Endothelial cell of umbilical vein (primary cell): Measurements from ENCODE around the gene FAM227B. TPM values are rescaled to one million over a fixed set of nuclear protein-coding genes. Genes with fewer than 3 reads are reported as not detected.

Source experiments
- BruUV-seq: library from RNA; stranded (reverse); fragments of 400-500 nt; replicated peaks from 2 replicates; lab custom pipeline; 2021; lab: Mats Ljungman, UMichigan
- CTCF ChIA-PET: fragments of 300-600, 350-600 bp; sonication (Branson Sonifier 250); formaldehyde crosslinking; loops from one replicate; lab custom pipeline; 2021; ENCODE audit warnings: antibody characterized with exemption, inconsistent platforms; lab: Charles Lee
- POLR2A ChIA-PET: fragments of 300-600, 350-600 bp; sonication (Branson Sonifier 250); formaldehyde crosslinking; loops from one replicate; lab custom pipeline; 2021; ENCODE audit warnings: antibody characterized with exemption, inconsistent platforms; lab: Charles Lee
- DNase-seq: peaks from one replicate; pipeline ENCODE4 v3.0.0-alpha.2; 2011; ENCODE audit warnings: low read depth, low spot score
- FAIRE-seq: peaks from 2 replicates; lab custom pipeline; 2011; peaks lifted over from hg19 to GRCh38; lab: Jason Lieb, UNC
- H2AFZ ChIP-seq: 2 replicates; pipeline ENCODE4 v1.6.0; 2012; ENCODE audit warnings: low read depth, low read length, control low read depth, inconsistent platforms
- H3K27ac ChIP-seq: 2 replicates; pipeline ENCODE4 v1.5.1; 2011; ENCODE audit warnings: low read depth, mild to moderate bottlenecking, control low read depth, low read length, moderate library complexity; ENCODE audit not compliant: insufficient read depth
- H3K27me3 ChIP-seq, 2 experiments: 2 replicates each; pipeline versions ENCODE4 v1.6.0 to v1.6.1; 2011; ENCODE audit warnings: low read length in 2 of 2, mixed read lengths in 1 of 2; ENCODE audit not compliant: control insufficient read depth in 2 of 2, insufficient read depth in 2 of 2
- H3K36me3 ChIP-seq, 2 experiments: 2 replicates in 1 of 2; 3 replicates in 1 of 2; pipeline ENCODE4 v1.5.1; 2011; ENCODE audit warnings: low read length in 2 of 2, mild to moderate bottlenecking in 1 of 2, moderate library complexity in 1 of 2; ENCODE audit not compliant: control insufficient read depth in 2 of 2, insufficient read depth in 2 of 2; ENCODE audit errors: extremely low read depth in 1 of 2
- H3K4me1 ChIP-seq: 3 replicates; pipeline ENCODE4 v1.5.1; 2011; ENCODE audit warnings: mild to moderate bottlenecking, low read length; ENCODE audit not compliant: control insufficient read depth, insufficient read depth; ENCODE audit errors: extremely low read depth
- H3K4me2 ChIP-seq: 2 replicates; pipeline ENCODE4 v1.6.1; 2011; ENCODE audit warnings: low read length, control low read depth, mixed read lengths; ENCODE audit not compliant: insufficient read depth
- H3K4me3 ChIP-seq, 3 experiments: fragments of 200-600 bp in 1 of 3; sonication (generic), shearing (Covaris generic) in 1 of 3; replicated peaks in 1 of 3; 2 replicates each; pipeline ENCODE4 v1.5.1; 2011 to 2016; ENCODE audit warnings: control low read depth in 3 of 3, low read length in 3 of 3, mild to moderate bottlenecking in 2 of 3, inconsistent platforms in 1 of 3, low read depth in 1 of 3, moderate library complexity in 1 of 3; ENCODE audit not compliant: insufficient read depth in 1 of 3
- H3K79me2 ChIP-seq: 2 replicates; pipeline ENCODE4 v1.6.0; 2012; ENCODE audit warnings: low read length, inconsistent platforms; ENCODE audit not compliant: control insufficient read depth, insufficient read depth
- H3K9ac ChIP-seq: replicated peaks from 2 replicates; pipeline ENCODE3; 2011; ENCODE audit warnings: low read length, control low read depth; ENCODE audit not compliant: insufficient read depth; ENCODE audit errors: extremely low read depth
- H3K9me1 ChIP-seq: replicated peaks from 3 replicates; pipeline ENCODE4 v1.6.0; 2011; ENCODE audit warnings: mild to moderate bottlenecking, low read length; ENCODE audit not compliant: control insufficient read depth, insufficient read depth; ENCODE audit errors: extremely low read depth
- H3K9me3 ChIP-seq: replicated peaks from 2 replicates; pipeline ENCODE4 v1.5.1; 2012; ENCODE audit warnings: low read length, inconsistent platforms; ENCODE audit not compliant: control insufficient read depth, insufficient read depth
- H4K20me1 ChIP-seq: replicated peaks from 2 replicates; pipeline ENCODE3; 2011; ENCODE audit warnings: mild to moderate bottlenecking, low read length; ENCODE audit not compliant: control insufficient read depth, insufficient read depth; ENCODE audit errors: extremely low read depth
- EZH2 ChIP-seq: IDR thresholded peaks from 2 replicates; pipeline ENCODE4 v1.6.1; 2012; ENCODE audit warnings: borderline replicate concordance, low read depth, mild to moderate bottlenecking, moderate library complexity, low read length, inconsistent platforms; ENCODE audit not compliant: severe bottlenecking
- FOS ChIP-seq: IDR thresholded peaks from 2 replicates; pipeline ENCODE4 v1.6.1; 2011; ENCODE audit warnings: mild to moderate bottlenecking, low read length, moderate library complexity, borderline replicate concordance; ENCODE audit not compliant: insufficient read depth
- GATA2 ChIP-seq: IDR thresholded peaks from 2 replicates; pipeline ENCODE4 v1.7.0; 2011; ENCODE audit warnings: low read depth, mild to moderate bottlenecking, moderate library complexity, mixed read lengths, low read length; ENCODE audit not compliant: insufficient read length, insufficient read depth
- JUN ChIP-seq: IDR thresholded peaks from 2 replicates; pipeline ENCODE4 v1.6.1; 2011; ENCODE audit warnings: borderline replicate concordance, low read depth; ENCODE audit not compliant: insufficient read length, insufficient read depth
- MAX ChIP-seq: IDR thresholded peaks from 2 replicates; pipeline ENCODE4 v1.6.1; 2011; ENCODE audit not compliant: insufficient read depth, insufficient read length
- MYC ChIP-seq: IDR thresholded peaks from one replicate; pipeline ENCODE4 v1.6.1; 2011; ENCODE audit warnings: mild to moderate bottlenecking, low read depth, low read length
- POLR2A ChIP-seq: IDR thresholded peaks from 2 replicates; pipeline ENCODE4 v1.6.1; 2012; ENCODE audit warnings: low read depth, mild to moderate bottlenecking, control low read depth, low read length
- POLR2AphosphoS5 ChIP-seq: IDR thresholded peaks from 2 replicates; pipeline ENCODE4 v1.6.1; 2012; ENCODE audit warnings: low read depth, mild to moderate bottlenecking, control low read depth, low read length, moderate library complexity; ENCODE audit not compliant: insufficient read depth
- dilution Hi-C: fragments of 300-500 bp; cut with MboI; formaldehyde crosslinking; loops from one replicate; pipeline ENCODE4 v1.15.0; 2019; ENCODE audit warnings: low sequenced_read_pairs; ENCODE audit not compliant: extremely low pct_ligation_motif_present
- intact Hi-C: fragments of 100-400 bp; cut with micrococcal nuclease; formaldehyde crosslinking; loops from one replicate; pipeline ENCODE4 v1.10.0; 2022
- polyA plus RNA-seq, 4 experiments: library from polyadenylated mRNA; depleted of rRNA in 3 of 4; stranded (reverse) in 3 of 4; unstranded in 1 of 4; fragments of >200 nt; gene quantifications; 2 replicates each; pipeline versions ENCODE4 v1.2.1 to v1.2.3, GENCODE V29; 2011 to 2012; ENCODE audit warnings: missing spikeins in 1 of 4
- total RNA-seq: library from RNA; stranded (reverse); gene quantifications from 2 replicates; pipeline ENCODE4 v1.2.3, GENCODE V29; 2021
- TF ChIP-seq, protein P1 (sequence below), 2 donors: IDR thresholded peaks; 1 replicate in 1 of 2; 2 replicates in 1 of 2; pipeline ENCODE4 v1.5.1; 2011; ENCODE audit warnings: low read length in 2 of 2, mild to moderate bottlenecking in 2 of 2, moderate library complexity in 2 of 2, control low read depth in 1 of 2, inconsistent platforms in 1 of 2, low read depth in 1 of 2; ENCODE audit not compliant: insufficient read depth in 1 of 2; ENCODE audit errors: extremely low read depth in 1 of 2

FAM227B gene
- total and polyA plus RNA-seq, 2 donors (not counting 3 experiments of a cell fraction or from before 2014, with no cell fraction given), result 1.5 to 1.8 TPM

DNA sequence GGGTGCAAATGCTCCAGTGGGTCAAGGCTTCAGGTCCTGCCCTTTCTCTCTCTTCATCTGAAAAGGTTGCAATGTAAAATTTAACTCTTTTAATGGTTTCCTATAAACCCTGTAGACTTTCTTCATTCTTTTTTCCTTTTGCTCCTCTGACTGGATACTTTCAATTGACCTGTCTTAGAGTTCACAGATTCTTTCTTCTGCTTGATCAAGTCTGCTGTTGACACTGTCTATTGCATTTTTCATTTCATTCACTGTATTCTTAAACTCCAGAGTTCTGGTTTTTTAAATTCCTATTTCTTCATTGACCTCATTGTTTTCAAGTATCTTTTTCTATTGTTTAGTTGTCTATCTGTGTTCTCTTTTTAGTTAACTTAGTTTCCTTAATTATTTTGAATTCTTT, 82.1 kb downstream of the FAM227B start:
- BruUV-seq, result no TSS peak
- H3K36me3 ChIP-seq, result no peaks in the 10 kb centered on the region
- no peak overlapping the region for H3K4me2 ChIP-seq
- intact Hi-C loops (no loop called here), dilution Hi-C loops (no loop called here)
- no peaks in the 10 kb centered on the region for H3K4me1 ChIP-seq
- ChIA-PET POLR2A (no interaction called here), CTCF (no interaction called here)
- H4K20me1 ChIP-seq, result no peaks in the 10 kb centered on the region
- no peak overlapping the region for H3K4me3 ChIP-seq
- TF ChIP-seq MYC (no peak), MAX (no peak), FOS (no peak), POLR2AphosphoS5 (no peak), EZH2 (no peak), JUN (no peak), GATA2 (no peak), POLR2A (no peak)
- TF ChIP-seq, protein P1, sequence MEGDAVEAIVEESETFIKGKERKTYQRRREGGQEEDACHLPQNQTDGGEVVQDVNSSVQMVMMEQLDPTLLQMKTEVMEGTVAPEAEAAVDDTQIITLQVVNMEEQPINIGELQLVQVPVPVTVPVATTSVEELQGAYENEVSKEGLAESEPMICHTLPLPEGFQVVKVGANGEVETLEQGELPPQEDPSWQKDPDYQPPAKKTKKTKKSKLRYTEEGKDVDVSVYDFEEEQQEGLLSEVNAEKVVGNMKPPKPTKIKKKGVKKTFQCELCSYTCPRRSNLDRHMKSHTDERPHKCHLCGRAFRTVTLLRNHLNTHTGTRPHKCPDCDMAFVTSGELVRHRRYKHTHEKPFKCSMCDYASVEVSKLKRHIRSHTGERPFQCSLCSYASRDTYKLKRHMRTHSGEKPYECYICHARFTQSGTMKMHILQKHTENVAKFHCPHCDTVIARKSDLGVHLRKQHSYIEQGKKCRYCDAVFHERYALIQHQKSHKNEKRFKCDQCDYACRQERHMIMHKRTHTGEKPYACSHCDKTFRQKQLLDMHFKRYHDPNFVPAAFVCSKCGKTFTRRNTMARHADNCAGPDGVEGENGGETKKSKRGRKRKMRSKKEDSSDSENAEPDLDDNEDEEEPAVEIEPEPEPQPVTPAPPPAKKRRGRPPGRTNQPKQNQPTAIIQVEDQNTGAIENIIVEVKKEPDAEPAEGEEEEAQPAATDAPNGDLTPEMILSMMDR (IDR thresholded peaks at IDR 0.05; ENCODE audit: extremely low read depth in 1 of 2, insufficient read depth in 1 of 2, low read depth in 1 of 2, low read length in 2 of 2), result no peak
- FAIRE-seq (no peak), DNase-seq (no peak)
- no peak overlapping the region for H3K9ac ChIP-seq
- H3K79me2 ChIP-seq, result no peaks in the 10 kb centered on the region
- no peaks in the 10 kb centered on the region for H3K9me3 ChIP-seq
- no peaks in the 10 kb centered on the region for H3K9me1 ChIP-seq
- no peak overlapping the region for H3K27ac ChIP-seq
- no peak overlapping the region for H2AFZ ChIP-seq
- H3K27me3 ChIP-seq, result no peaks in the 10 kb centered on the region
